OCI-LY3 (cell line): ENCODE results near the gene COQ8B.
"Not testable (repeated sequence)": the region's sequence is repeated elsewhere in the genome, so short reads cannot be mapped to it uniquely, and the experiment has no call there.

Source experiments
- H2AFZ ChIP-seq: fragments of 200-600, 300-600 bp; shearing (Covaris generic); 2 replicates; pipeline ENCODE4 v1.6.0; 2014; ENCODE audit warnings: antibody characterized with exemption, low read depth, low read length
- H3K27ac ChIP-seq: fragments of 200-600, 300-600 bp; sonication (generic); 2 replicates; pipeline ENCODE4 v1.5.1; 2014; ENCODE audit warnings: mild to moderate bottlenecking, low read length, moderate library complexity, mixed read lengths
- H3K27me3 ChIP-seq: fragments of 200-600, 300-600 bp; sonication (generic); 2 replicates; pipeline ENCODE4 v1.6.1; 2014; ENCODE audit warnings: low read depth, low read length, mixed read lengths
- H3K36me3 ChIP-seq: fragments of 200-600, 300-600 bp; sonication (generic); replicated peaks from 2 replicates; pipeline ENCODE3; 2014; ENCODE audit warnings: low read depth, low read length, mixed read lengths
- H3K4me1 ChIP-seq: fragments of 300-600, 200-600 bp; sonication (generic); 2 replicates; pipeline ENCODE4 v1.6.1; 2014; ENCODE audit warnings: low read length, mixed read lengths
- H3K4me2 ChIP-seq: fragments of 200-600, 300-600 bp; sonication (generic); 2 replicates; pipeline ENCODE4 v1.6.1; 2014; ENCODE audit warnings: low read length, mixed read lengths
- H3K4me3 ChIP-seq: fragments of 300-600, 200-600 bp; sonication (generic); 2 replicates; pipeline ENCODE4 v1.5.1; 2014; ENCODE audit warnings: antibody characterized with exemption, mild to moderate bottlenecking, low read length, moderate library complexity
- H3K79me2 ChIP-seq: fragments of 300-600, 200-600 bp; shearing (Covaris generic); 2 replicates; pipeline ENCODE4 v1.6.1; 2014; ENCODE audit warnings: mild to moderate bottlenecking, low read length, mixed read lengths
- H3K9ac ChIP-seq: fragments of 300-600, 200-600 bp; shearing (Covaris generic); 2 replicates; pipeline ENCODE4 v1.6.0; 2014; ENCODE audit warnings: mild to moderate bottlenecking, low read length, moderate library complexity
- H3K9me3 ChIP-seq: fragments of 200-600, 300-600 bp; shearing (Covaris generic); 2 replicates; pipeline ENCODE4 v1.6.1; 2014; ENCODE audit warnings: low read length, mixed read lengths; ENCODE audit not compliant: insufficient read depth
- H4K20me1 ChIP-seq: fragments of 200-600, 300-600 bp; sonication (generic); 2 replicates; pipeline ENCODE4 v1.6.1; 2016; ENCODE audit warnings: low read length, mixed read lengths; ENCODE audit not compliant: insufficient read depth
- CTCF ChIP-seq: fragments of 200-600, 300-600 bp; sonication (generic); IDR thresholded peaks from 2 replicates; pipeline ENCODE4 v1.5.1; 2014; ENCODE audit warnings: antibody characterized with exemption, low read length, low read depth
- EZH2phosphoT487 ChIP-seq: fragments of 200-600 bp; shearing (Covaris generic); IDR thresholded peaks from 2 replicates; pipeline ENCODE4 v1.6.1; 2018; ENCODE audit warnings: antibody characterized with exemption, mixed run types, low read depth

Gene COQ8B

GRCh38 chr19:40650749-40651305 is 65.9 kb downstream of the COQ8B start:
- no peak overlapping the region for H3K4me2 ChIP-seq
- H3K79me2 ChIP-seq: no peaks in the 10 kb centered on the region
- H4K20me1 ChIP-seq: no peaks in the 10 kb centered on the region
- peaks cover 10% of the 10 kb centered on the region for H3K4me1 ChIP-seq
- no peak overlapping the region for H3K4me3 ChIP-seq
- no peaks in the 10 kb centered on the region for H3K36me3 ChIP-seq
- H3K27ac ChIP-seq: no peak overlapping the region
- H3K27me3 ChIP-seq: peaks cover 27% of the 10 kb centered on the region
- no peak overlapping the region for H2AFZ ChIP-seq
- H3K9ac ChIP-seq: no peak overlapping the region
- TF ChIP-seq CTCF (no peak), EZH2phosphoT487 (no peak)
- H3K9me3 ChIP-seq: no peaks in the 10 kb centered on the region

GRCh38 chr19:40649903-40650675 is 66.6 kb downstream of the COQ8B start:
- H3K9me3 ChIP-seq, H3K79me2 ChIP-seq, H3K36me3 ChIP-seq, H2AFZ ChIP-seq, H3K27ac ChIP-seq, H4K20me1 ChIP-seq, H3K4me2 ChIP-seq, H3K9ac ChIP-seq, H3K4me3 ChIP-seq, H3K4me1 ChIP-seq: not testable (repeated sequence)
- H3K27me3 ChIP-seq: peaks cover 29% of the 10 kb centered on the region

DNA sequence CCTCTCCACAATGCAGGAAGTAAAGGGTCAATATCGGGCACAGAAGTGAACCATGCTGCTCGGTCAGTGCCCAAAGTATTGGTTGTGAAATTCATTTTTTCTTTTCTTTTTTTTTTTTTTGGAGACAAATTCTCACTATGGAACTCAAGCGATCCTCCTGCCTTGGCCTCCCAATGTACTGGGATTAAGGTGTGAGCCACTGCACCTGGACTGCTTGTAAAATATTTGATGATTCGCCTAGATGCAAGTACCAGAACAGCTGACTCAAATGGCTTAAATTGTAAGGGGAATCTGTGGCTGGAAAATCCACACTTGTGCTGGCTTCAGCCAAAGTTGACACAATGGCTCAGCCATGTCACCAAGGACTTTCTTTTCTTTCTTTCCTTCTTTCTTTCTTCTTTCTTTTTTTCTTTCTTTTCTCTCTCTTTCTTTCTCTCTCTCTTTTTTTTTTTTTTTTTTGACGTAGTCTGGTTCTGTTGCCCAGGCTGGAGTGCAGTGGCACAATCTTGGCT is 69.9 kb downstream of the COQ8B start:
- no peaks in the 10 kb centered on the region for H3K9me3 ChIP-seq
- H3K27me3 ChIP-seq: peaks cover 22% of the 10 kb centered on the region
- H3K27ac ChIP-seq: no peak overlapping the region
- H3K36me3 ChIP-seq: no peaks in the 10 kb centered on the region
- TF ChIP-seq CTCF: no peak
- TF ChIP-seq EZH2phosphoT487: no peak
- no peak overlapping the region for H3K9ac ChIP-seq
- no peaks in the 10 kb centered on the region for H4K20me1 ChIP-seq
- H2AFZ ChIP-seq: no peak overlapping the region
- H3K4me3 ChIP-seq: no peak overlapping the region
- H3K4me2 ChIP-seq: no peak overlapping the region
- no peaks in the 10 kb centered on the region for H3K79me2 ChIP-seq
- H3K4me1 ChIP-seq: peaks cover 3% of the 10 kb centered on the region

- TF ChIP-seq CTCF: no peak
- no peak for TF ChIP-seq EZH2phosphoT487
- H3K4me1 ChIP-seq: no peaks in the 10 kb centered on the region
- no peak overlapping the region for H3K9ac ChIP-seq
- no peaks in the 10 kb centered on the region for H3K9me3 ChIP-seq
- H3K27ac ChIP-seq: no peak overlapping the region
- no peak overlapping the region for H3K4me3 ChIP-seq
- peaks cover 6% of the 10 kb centered on the region for H3K27me3 ChIP-seq
- no peaks in the 10 kb centered on the region for H3K36me3 ChIP-seq
- H4K20me1 ChIP-seq: no peaks in the 10 kb centered on the region
- no peak overlapping the region for H2AFZ ChIP-seq
- no peaks in the 10 kb centered on the region for H3K79me2 ChIP-seq
- no peak overlapping the region for H3K4me2 ChIP-seq
Measured at GRCh38 chr19:40642757-40643305, 73.9 kb downstream of the COQ8B start.
